DND-41 (cell line): Measurements from ENCODE around the gene NDUFS1.
"Not testable (repeated sequence)": the region's sequence is repeated elsewhere in the genome, so short reads cannot be mapped to it uniquely, and the experiment has no call there.

Source experiments
- ATAC-seq: fragments of 200-7000 bp; cut with Tn5 transposase; 3 replicates; pipeline ENCODE4 v1.9.1; 2021; ENCODE audit warnings: low read depth; ENCODE audit not compliant: insufficient read depth
- DNase-seq: peaks from one replicate; pipeline ENCODE4 v3.0.0-alpha.2; 2020
- H2AFZ ChIP-seq: 2 replicates; pipeline ENCODE4 v1.6.0; 2012; ENCODE audit warnings: low read depth, low read length
- H3K27ac ChIP-seq: 2 replicates; pipeline ENCODE4 v1.5.1; 2012; ENCODE audit warnings: low read length, inconsistent platforms
- H3K27me3 ChIP-seq: fragments of 200-600 bp; sonication (generic); 2 replicates; pipeline ENCODE4 v1.6.0; 2012; ENCODE audit warnings: low read length, mild to moderate bottlenecking, inconsistent platforms; ENCODE audit not compliant: insufficient read depth, poor library complexity
- H3K36me3 ChIP-seq: 2 replicates; pipeline ENCODE4 v1.5.1; 2012; ENCODE audit warnings: low read length, inconsistent platforms; ENCODE audit not compliant: insufficient read depth
- H3K4me1 ChIP-seq: 2 replicates; pipeline ENCODE4 v1.5.1; 2012; ENCODE audit warnings: mild to moderate bottlenecking, low read length; ENCODE audit not compliant: insufficient read depth
- H3K4me2 ChIP-seq: 2 replicates; pipeline ENCODE4 v1.6.0; 2012; ENCODE audit warnings: mild to moderate bottlenecking, moderate library complexity, low read length, inconsistent platforms; ENCODE audit not compliant: insufficient read depth
- H3K4me3 ChIP-seq, 2 experiments: fragments of 200-600 bp in 1 of 2; shearing (Covaris generic) in 1 of 2; 2 replicates each; pipeline ENCODE4 v1.5.1; 2012 to 2016; ENCODE audit warnings: inconsistent platforms in 2 of 2, low read length in 2 of 2, mild to moderate bottlenecking in 2 of 2, low read depth in 1 of 2, moderate library complexity in 1 of 2
- H3K79me2 ChIP-seq: 2 replicates; pipeline ENCODE4 v1.6.0; 2012; ENCODE audit warnings: low read length, inconsistent platforms; ENCODE audit not compliant: insufficient read depth
- H3K9ac ChIP-seq: 2 replicates; pipeline ENCODE4 v1.6.0; 2012; ENCODE audit warnings: low read depth, mild to moderate bottlenecking, inconsistent platforms, low read length, moderate library complexity
- H3K9me3 ChIP-seq: 2 replicates; pipeline ENCODE4 v1.5.1; 2012; ENCODE audit warnings: low read length, moderate library complexity, mild to moderate bottlenecking, inconsistent platforms; ENCODE audit not compliant: insufficient read depth, severe bottlenecking
- H4K20me1 ChIP-seq: 2 replicates; pipeline ENCODE4 v1.6.0; 2012; ENCODE audit warnings: low read length; ENCODE audit not compliant: insufficient read depth
- EZH2 ChIP-seq: IDR thresholded peaks from 3 replicates; pipeline ENCODE4 v1.6.1; 2012; ENCODE audit warnings: borderline replicate concordance, low read depth, mild to moderate bottlenecking, moderate library complexity, low read length, inconsistent platforms; ENCODE audit not compliant: severe bottlenecking
- TF ChIP-seq, protein P1 (sequence below): IDR thresholded peaks from 2 replicates; pipeline ENCODE4 v1.5.1; 2012; ENCODE audit warnings: borderline replicate concordance, low read length, moderate library complexity, mild to moderate bottlenecking; ENCODE audit not compliant: poor library complexity, severe bottlenecking; ENCODE audit errors: extremely low read depth

The NDUFS1 gene

DNA sequence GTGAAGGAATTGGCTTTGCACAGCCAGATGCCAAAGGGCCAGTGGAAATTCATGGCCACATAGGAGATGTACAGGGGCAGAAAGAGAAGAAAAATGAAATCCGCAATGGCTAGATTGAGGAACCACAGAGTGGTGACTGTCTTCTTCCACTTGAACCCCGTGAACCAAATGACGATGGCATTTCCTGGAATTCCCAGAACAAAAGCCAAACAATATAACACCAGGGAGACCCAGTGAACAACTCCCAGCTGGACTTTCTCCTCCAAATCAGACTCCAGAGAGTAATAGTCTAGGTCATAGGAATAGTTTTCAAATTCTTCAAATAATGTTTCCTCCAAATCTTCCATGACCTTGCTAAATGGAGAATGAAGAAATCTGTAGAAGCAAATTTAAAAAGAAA, 17.7 kb upstream of the NDUFS1 start:
- DNase-seq (no peak), ATAC-seq (no peak)
- no peak for TF ChIP-seq EZH2
- TF ChIP-seq, protein P1, sequence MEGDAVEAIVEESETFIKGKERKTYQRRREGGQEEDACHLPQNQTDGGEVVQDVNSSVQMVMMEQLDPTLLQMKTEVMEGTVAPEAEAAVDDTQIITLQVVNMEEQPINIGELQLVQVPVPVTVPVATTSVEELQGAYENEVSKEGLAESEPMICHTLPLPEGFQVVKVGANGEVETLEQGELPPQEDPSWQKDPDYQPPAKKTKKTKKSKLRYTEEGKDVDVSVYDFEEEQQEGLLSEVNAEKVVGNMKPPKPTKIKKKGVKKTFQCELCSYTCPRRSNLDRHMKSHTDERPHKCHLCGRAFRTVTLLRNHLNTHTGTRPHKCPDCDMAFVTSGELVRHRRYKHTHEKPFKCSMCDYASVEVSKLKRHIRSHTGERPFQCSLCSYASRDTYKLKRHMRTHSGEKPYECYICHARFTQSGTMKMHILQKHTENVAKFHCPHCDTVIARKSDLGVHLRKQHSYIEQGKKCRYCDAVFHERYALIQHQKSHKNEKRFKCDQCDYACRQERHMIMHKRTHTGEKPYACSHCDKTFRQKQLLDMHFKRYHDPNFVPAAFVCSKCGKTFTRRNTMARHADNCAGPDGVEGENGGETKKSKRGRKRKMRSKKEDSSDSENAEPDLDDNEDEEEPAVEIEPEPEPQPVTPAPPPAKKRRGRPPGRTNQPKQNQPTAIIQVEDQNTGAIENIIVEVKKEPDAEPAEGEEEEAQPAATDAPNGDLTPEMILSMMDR: no peak
- no peak overlapping the region for H3K4me2 ChIP-seq
- no peaks in the 10 kb centered on the region for H3K36me3 ChIP-seq
- H3K79me2 ChIP-seq: no peaks in the 10 kb centered on the region
- H3K27me3 ChIP-seq: no peaks in the 10 kb centered on the region
- no peaks in the 10 kb centered on the region for H4K20me1 ChIP-seq
- H2AFZ ChIP-seq: no peak overlapping the region
- no peak overlapping the region for H3K4me3 ChIP-seq
- H3K9me3 ChIP-seq: no peaks in the 10 kb centered on the region
- H3K27ac ChIP-seq: no peak overlapping the region
- H3K9ac ChIP-seq: no peak overlapping the region
- no peaks in the 10 kb centered on the region for H3K4me1 ChIP-seq

DNA sequence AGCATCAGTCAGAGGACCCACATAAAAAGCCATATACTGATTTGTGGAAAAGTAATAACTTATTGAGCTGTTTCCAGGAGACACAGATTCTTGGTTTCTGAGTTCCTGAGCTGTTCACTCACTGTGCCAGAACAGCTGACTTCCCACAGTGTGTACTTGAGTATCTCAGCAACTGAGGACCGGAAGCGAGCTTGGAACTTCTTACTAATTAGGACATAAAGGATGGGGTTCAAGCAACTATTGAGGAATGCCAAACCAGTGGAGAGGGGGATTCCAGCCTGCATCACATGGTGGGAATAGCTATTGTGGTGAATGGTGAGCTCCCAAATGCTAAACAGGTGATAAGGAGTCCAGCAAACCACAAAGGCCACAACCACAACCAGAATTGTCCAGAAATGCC, 16.9 kb upstream of the NDUFS1 start:
- Histone ChIP-seq H2AFZ (no peak overlapping the region), H4K20me1 (no peaks in the 10 kb centered on the region), H3K27ac (no peak overlapping the region), H3K4me1 (no peaks in the 10 kb centered on the region), H3K36me3 (no peaks in the 10 kb centered on the region), H3K4me3 (no peak overlapping the region), H3K9me3 (no peaks in the 10 kb centered on the region), H3K4me2 (no peak overlapping the region), H3K9ac (no peak overlapping the region), H3K79me2 (no peaks in the 10 kb centered on the region), H3K27me3 (no peaks in the 10 kb centered on the region)
- TF ChIP-seq, protein P1: no peak
- no peak for TF ChIP-seq EZH2
- DNase-seq: no peak
- ATAC-seq: no peak

DNA sequence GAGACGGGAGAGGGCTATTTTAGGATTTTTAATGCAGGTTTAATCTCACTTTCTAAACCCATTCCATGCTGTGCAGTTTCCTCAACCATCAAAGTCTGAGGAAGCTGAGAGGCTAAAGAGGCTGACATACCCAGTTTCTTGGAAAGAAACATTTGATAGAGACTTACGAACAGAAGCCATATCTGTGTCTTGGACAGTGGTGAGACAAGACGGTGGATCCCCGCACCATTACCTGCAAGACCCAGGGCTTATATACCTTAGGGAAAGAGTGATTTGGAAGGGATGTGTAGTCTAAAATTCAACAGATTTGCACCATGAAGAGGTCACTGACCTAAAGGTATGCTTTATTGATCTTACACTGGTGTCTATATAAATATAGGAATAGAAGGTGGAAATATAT, 13.9 kb upstream of the NDUFS1 start:
- Histone ChIP-seq H3K4me1 (no peaks in the 10 kb centered on the region), H3K4me3 (no peak overlapping the region), H3K36me3 (no peaks in the 10 kb centered on the region), H3K27ac (no peak overlapping the region), H3K27me3 (no peaks in the 10 kb centered on the region), H3K9me3 (no peaks in the 10 kb centered on the region), H2AFZ (no peak overlapping the region), H3K4me2 (no peak overlapping the region), H3K79me2 (no peaks in the 10 kb centered on the region), H4K20me1 (no peaks in the 10 kb centered on the region), H3K9ac (no peak overlapping the region)
- TF ChIP-seq EZH2: no peak
- TF ChIP-seq, protein P1: no peak
- DNase-seq: no peak
- no peak for ATAC-seq

DNA sequence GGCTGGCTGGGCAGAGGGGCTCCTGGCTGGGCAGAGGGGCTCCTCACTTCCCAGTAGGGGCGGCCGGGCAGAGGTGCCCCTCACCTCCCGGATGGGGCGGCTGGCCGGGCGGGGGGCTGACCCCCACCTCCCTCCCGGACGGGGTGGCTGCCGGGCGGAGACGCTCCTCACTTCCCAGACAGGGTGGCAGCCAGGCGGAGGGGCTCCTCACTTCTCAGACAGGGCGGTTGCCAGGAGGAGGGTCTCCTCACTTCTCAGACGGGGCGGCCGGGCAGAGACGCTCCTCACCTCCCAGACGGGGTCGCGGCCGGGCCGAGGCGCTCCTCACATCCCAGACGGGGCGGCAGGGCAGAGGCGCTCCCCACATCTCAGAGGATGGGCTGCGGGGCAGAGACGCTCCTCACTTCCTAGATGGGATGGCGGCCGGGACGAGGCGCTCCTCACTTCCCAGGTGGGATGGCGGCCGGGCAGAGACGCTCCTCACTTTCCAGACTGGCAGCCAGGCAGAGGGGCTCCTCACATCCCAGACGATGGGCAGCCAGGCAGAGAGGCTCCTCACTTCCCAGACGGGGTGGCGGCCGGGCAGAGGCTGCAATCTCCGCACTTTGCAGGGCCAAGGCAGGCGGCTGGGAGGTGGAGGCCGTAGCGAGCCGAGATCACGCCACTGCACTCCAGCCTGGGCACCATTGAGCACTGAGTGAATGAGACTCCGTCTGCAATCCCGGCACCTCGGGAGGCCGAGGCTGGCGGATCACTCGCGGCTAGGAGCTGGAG, 12.6 kb upstream of the NDUFS1 start:
- H3K9me3 ChIP-seq, H3K27me3 ChIP-seq, H3K9ac ChIP-seq, H3K36me3 ChIP-seq, H3K4me1 ChIP-seq, H4K20me1 ChIP-seq, H3K4me3 ChIP-seq, H3K27ac ChIP-seq, H3K79me2 ChIP-seq, ATAC-seq, H3K4me2 ChIP-seq, H2AFZ ChIP-seq: not testable (repeated sequence)
- peak; percentile 43 for DNase-seq

DNA sequence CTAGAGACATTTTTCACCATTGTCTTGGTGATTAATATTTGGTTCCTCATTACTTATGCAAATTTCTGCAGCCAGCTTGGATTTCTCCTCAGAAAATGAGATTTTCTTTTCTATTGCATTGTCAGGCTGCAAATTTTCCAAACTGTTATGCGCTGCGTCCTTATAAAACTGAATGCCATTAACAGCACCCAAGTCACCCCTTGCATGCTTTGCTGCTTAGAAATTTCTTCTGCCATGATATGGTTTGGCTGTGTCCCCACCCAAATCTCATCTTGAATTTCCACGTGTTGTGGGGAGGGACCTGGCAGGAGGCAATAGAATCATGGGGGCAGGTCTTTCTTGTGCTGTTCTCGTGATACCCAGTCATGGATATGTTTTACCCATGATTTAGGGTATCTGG, 9.0 kb upstream of the NDUFS1 start:
- not testable (repeated sequence) for H3K27ac ChIP-seq, H2AFZ ChIP-seq, DNase-seq, H3K79me2 ChIP-seq, H4K20me1 ChIP-seq, ATAC-seq, H3K4me2 ChIP-seq, H3K9me3 ChIP-seq, H3K9ac ChIP-seq, H3K4me3 ChIP-seq, H3K27me3 ChIP-seq, H3K4me1 ChIP-seq
- H3K36me3 ChIP-seq: peaks cover 20% of the 10 kb centered on the region
